ENCODE results near the gene WDR64.
A peak's percentile ranks its signal among the peaks of the same experiment; 100 is the strongest.

Gene WDR64

GRCh38 chr1:241738284-241739078 is 86.4 kb downstream of the WDR64 start:
- DNase-seq (ENCODE audit: low spot score) = no peak

DNA sequence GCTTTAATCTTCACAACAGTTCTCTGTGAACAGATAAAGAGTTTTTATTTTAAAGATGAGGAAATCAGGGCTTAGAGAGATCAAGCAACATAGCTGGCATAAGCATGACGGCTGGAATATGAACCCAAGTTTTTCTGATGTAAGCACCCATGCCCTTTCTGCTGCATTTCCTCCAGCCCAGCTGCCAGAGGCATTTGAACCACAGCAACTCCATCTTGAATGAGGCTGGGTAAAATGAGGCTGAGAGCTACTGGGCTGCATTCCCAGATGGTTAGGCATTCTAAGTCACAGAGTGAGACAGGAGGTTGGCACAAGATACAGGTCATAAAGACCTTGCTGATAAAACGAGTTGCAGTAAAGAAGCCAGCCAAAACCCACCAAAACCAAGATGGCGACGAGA is 90.0 kb downstream of the WDR64 start:
- no peak for DNase-seq (ENCODE audit: low spot score)

DNA sequence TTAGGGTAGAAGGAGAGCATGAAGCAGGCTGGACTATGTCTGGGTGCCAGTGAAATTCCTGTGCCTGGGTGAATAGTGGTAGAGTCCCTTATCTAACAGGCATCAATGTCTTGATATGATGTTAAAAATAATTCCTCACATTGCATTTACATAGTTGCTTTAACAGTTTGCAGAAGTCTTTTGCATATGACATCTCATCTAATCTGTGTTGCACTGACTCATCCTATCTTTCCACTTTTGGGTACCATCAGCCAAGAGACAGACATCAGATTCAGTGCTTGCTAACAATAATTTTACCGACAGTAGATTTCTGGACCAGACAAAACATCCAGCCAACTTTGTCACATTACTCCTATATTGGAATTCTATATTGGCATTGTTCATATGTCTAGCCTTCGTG is 92.5 kb downstream of the WDR64 start:
- DNase-seq (ENCODE audit: low spot score) = no peak

DNA sequence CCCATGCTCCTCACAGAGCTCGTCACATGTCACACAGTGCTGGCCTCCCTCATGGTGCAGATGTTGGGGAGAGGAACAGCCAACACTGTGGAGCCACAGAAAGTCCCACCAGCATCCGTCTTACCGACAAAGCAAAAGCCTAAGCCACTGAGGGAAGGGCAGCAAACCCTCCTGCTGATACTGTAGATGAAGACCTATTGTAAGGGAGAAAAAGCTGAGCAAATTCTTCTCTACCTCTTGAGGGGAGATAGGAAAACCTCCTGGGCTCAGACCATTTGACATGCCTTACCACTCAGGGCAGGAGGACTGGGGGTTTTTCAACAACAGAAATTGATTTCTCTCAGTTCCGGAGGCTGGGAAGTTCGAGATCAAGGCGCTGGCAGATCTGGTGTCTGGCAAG is 95.9 kb downstream of the WDR64 start:
- no peak for DNase-seq (ENCODE audit: low spot score)

DNA sequence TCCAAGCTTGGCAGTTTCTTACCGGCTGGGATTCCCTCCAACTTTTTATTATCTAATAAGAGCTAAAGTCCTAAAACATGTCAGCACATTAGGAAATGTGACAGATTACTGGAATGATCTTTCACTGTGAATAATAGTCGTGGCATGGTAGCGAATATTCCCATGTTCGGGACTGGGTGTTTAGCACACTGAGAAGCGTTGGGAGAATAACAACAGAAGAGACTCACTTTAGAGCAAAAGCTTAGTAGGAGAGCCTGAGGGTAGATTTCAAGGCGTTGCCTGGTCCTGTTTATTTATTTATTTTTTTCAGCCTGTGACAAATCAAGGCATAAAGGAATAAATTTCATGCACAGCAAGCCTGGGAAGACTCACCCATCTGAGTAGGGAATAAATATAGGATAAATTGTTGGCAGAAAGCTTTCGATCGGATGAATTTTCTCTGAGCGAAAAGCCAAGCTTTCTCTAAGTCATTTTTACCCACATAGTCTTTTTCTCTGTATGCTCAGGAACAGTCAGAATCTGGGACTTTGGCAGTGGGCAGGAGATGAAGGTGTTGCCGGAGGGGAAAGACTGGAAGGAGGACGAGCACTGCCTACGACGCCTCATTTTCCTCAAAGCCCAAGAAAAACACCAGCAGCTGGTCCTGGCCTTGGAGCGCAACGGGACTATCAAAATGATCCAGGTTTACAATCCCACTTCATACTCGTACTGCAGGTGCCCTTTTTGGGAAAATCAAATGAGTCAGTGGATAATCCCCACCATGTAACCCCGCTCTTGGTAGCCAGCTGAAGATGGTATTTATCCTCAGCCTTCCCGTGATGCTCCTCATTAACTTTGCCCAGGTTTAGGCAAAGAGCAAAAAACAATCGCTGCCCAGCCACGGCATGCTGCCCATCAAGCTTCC is 97.2 kb downstream of the WDR64 start:
- no peak for DNase-seq (ENCODE audit: low spot score)

DNA sequence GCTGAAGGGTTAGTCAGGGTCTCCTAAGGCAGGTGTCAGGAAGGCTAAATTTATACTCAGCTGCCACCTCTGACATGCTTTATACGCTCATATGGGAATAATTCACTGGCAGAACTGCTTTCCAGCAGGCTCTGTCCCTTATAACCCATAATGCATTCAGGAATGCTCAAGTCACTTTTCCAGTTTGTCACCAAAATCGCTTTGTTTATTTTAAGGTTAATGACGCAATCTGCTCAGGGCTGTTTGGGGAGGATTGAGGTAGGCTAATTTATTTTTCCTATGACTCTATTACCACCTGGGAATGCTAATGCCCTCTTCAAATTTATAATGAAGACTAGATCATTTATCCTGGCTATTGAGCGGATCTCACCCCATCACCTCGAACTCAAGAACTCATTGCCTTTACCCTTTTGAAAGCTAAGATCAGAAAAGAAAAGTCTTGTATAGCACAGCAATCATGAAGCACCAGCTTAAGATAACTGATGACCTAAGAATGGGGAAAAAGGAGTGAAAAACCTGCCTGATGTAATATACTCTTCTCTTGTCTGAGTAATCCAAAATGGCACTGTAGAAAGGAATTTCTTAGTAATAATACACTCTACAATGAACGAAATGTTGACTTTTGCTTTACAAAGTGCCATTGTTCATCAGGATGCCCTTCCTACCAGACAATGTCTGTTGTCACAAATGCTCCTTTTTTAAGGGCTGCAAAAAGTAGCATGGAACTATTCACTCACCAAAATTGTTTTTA is 98.0 kb downstream of the WDR64 start:
- DNase-seq (ENCODE audit: low spot score) = no peak

DNA sequence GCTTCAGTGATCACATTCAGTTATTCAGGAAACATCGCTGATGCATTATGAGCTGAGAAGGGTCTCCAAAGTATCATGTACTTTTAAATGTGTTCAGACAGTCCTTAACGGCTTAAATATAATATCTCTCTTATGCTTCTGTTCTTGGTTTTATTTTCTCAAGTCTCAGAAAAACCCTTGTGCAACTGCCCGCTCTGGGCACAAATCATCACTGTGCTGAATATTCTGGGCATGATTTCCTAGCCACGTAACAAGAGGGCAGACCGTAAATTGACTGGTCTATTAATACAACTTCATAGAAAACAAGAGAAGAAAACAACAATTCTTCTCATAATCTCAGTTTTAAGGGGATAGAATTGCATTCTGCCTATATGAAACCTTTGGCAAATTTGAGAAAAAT is 99.4 kb downstream of the WDR64 start:
- DNase-seq (ENCODE audit: low spot score) = no peak

DNA sequence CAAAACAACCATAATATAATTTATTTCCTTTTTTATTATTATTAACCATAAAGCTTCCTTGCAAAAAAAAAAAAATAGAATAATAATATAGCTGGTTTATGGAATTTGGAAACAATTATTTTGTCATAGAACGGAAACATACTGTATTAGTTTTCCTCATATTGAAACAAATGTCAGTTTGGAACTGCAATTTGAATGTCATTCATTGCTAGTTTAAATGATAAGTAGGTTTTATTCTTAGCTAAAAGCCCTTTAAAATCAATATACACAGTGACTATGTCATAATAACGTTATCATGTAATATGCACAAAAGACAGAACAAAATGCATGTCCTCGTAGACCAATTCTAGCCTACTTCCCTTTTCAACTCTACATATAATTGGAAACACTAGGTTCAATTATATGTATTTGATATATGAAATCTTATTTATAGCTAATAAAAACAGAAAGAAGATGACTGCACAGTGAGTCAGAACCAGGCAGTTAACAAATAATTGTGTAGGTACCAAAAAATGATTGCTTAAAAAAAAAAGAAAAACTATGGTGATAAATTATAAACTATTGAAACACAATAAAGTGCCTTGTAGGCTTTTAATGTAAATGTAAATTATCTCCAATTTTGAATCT is 110.7 kb downstream of the WDR64 start:
- no peak for DNase-seq (ENCODE audit: low spot score)

- no peak for DNase-seq (ENCODE audit: low spot score)
These were observed 113.3 kb downstream of the WDR64 start for GRCh38 chr1:241765390-241765789.

DNA sequence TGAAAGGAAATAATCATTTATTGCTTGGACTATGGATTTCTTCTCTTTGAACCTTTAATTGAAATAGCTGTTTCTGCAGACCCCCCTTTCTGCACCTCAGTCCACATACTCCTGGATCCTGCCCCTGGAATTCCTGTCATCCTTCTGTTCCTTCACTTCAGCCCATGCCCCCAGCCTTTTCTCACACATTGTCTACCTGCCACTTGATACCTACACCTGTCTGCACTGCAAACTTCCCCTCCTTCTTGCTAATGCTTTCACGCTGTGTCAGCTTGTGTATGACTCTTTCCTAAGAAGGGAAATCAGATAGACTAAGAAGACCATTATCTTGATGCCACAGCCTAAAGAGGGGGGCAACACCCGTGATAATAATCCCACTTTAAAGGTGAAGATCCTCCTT is 115.7 kb downstream of the WDR64 start:
- DNase-seq (ENCODE audit: low spot score) = no peak

DNA sequence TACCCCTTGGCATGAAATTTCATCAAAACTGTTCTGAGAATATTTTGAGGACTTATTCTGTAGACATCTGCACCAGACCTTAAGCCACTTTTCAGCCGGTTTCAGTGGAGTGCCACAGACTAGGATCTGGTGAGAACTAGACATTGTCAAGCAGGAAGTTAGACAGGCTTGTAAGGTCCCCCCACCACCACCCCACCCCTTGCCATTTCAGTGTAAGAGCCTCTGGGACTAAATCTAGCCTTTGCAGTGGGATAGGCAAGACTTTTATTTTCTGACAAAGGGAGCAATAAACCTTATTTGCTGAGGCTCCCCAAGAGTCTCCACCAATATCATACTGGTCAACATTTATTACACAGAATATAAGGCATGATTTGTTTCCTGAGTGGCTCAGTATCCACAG is 118.0 kb downstream of the WDR64 start:
- DNase-seq (ENCODE audit: low spot score) = no peak

- DNase-seq (ENCODE audit: low spot score) = no peak
These were observed 119.0 kb downstream of the WDR64 start for GRCh38 chr1:241771117-241771516.

- DNase-seq (ENCODE audit: low spot score) = no peak
These were observed 120.9 kb downstream of the WDR64 start for GRCh38 chr1:241772932-241773500.

- DNase-seq (ENCODE audit: low spot score) = peak; percentile 72
These were observed 121.9 kb downstream of the WDR64 start for GRCh38 chr1:241773991-241774390.

DNA sequence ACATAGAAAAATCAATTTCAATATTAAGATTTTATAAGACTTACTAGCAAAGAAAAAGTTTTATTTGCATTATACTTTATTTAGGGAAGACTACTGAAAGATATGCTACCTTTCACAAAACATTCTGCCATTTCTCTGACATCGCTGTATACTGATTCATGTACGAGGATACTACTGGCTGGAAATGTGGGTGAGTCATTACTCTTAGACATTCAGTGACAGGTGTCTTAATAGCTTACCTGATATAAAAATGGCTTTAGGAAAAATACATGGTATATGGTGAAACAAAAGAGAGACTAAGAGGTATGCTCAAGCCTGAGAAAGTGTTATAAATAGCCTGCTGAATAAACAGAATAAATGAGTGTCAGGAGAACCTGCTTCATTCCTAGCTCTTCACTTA is 122.9 kb downstream of the WDR64 start:
- DNase-seq (ENCODE audit: low spot score) = no peak

DNA sequence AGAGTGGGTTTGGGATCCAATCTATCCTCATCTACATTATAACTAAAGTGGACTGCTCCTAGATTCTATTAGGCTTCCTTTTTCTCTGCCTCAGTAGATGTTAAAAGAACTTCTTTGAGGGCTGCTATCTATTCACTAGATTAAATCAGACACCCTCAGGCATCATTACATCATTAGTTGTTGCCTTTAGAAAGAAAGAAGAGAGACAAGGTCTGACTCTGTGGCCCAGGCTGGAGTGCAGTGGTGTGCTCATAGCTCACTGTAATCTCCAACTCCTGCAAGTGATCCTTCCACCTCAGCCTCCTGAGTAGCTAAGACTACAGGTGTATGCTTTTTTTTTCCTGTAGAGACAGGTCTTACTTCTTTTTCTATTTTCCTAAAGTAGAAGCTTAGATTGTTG is 124.8 kb downstream of the WDR64 start:
- no peak for DNase-seq (ENCODE audit: low spot score)

- no peak for DNase-seq (ENCODE audit: low spot score)
These were observed 126.0 kb downstream of the WDR64 start for GRCh38 chr1:241778117-241778516.

DNA sequence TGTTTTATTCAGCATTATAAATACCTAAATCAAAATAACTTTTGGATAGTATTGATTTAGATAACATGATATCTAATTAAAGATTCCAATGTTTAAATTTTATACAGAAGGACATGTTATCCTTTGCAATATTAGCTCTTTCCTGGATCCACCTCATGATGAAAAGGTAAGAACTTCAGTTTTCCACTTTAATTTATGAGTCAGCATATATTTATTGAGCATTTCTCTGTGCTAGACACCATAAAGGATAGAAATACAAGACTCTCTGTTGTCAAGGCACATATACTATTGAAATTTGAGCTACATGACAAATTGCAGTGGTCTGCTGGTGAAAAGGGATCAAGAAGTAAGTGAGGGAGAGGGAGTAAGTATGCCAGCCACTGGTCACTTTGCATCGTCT is 127.8 kb downstream of the WDR64 start:
- no peak for DNase-seq (ENCODE audit: low spot score)

DNA sequence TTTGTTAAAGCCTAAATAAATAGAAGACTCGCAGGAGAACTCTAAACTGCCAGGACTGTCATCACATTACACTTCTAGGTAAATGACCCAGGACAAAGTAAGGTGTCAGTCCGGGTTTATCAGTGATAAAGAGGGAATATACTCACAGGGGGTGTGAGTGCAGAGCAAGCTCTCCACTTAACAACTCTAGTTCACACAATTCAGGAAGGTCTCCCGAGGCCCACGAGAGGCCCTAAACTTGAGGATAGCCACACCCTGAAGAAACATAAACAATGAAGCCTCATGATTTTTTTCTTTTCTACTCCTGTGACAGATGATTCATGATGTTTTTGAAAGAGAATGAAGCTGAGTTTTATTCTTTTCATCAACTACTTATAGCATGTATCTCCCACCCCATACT is 130.3 kb downstream of the WDR64 start:
- no peak for DNase-seq (ENCODE audit: low spot score)

GRCh38 chr1:241787691-241788090 is 135.6 kb downstream of the WDR64 start:
- DNase-seq (ENCODE audit: low spot score) = peak; percentile 71

DNA sequence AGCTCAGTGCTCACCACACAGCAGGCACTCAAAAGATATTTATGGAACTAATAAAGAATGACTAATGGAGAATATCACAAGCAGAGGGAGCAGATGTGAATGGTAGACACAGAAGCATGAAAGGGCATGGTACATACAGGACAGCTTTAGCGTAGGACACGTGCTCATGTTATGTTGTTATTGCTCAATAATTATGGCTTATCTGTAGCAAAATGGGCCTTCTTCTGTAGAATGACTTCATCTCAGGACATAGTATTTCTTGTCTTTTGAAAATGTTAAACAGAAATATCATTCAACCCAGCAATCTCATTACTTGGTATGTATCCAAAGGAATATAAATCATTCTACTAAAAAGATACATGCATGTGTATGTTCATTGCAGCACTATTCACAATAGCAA is 137.0 kb downstream of the WDR64 start:
- DNase-seq (ENCODE audit: low spot score) = no peak

DNA sequence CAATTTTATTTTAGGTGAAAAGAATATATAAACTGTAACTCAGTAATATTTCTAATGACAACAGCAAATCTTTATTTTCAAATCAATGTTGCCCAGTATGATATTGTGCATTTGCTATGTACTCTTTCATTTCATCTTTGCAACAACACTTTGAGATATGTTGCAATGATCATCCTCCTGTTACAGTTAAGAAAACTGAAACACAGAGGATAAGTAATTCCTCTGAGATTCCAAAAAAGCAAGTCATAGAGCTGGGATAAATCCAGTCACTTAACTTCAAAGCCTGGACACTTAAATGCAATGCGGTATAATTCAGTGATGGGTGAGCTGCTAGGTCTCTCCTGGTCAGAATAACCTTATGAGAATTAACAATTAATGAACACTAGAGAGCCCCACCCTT is 147.3 kb downstream of the WDR64 start:
- no peak for DNase-seq (ENCODE audit: low spot score)
